Uterus (tissue), 4 donors: ENCODE results near the gene COPS8. TPM values are rescaled to one million over a fixed set of nuclear protein-coding genes. Genes with fewer than 3 reads are reported as not detected.
A peak's percentile ranks its signal among the peaks of the same experiment; 100 is the strongest.

Experiments
- DNase-seq, 2 donors: peaks; one replicate each; pipeline ENCODE4 v3.0.0-alpha.2; 2019 to 2020
- H3K27ac ChIP-seq, 2 donors: fragments of 200-600 bp; sonication (generic); 1 replicate in 1 of 2; 2 replicates in 1 of 2; pipeline ENCODE4 v1.5.1; 2016 to 2018
- H3K27me3 ChIP-seq, 2 donors: fragments of 200-600 bp; sonication (generic); one replicate each; pipeline ENCODE4 v1.5.1; 2018 to 2019; ENCODE audit warnings: control low read depth in 1 of 2
- H3K36me3 ChIP-seq, 2 donors: fragments of 200-600 bp; sonication (generic); one replicate each; pipeline ENCODE4 v1.5.1; 2019; ENCODE audit warnings: control low read depth in 1 of 2
- H3K4me1 ChIP-seq, 2 donors: fragments of 200-600 bp; sonication (generic); one replicate each; pipeline ENCODE4 v1.5.1; 2018 to 2019; ENCODE audit warnings: control low read depth in 1 of 2
- H3K4me3 ChIP-seq, 2 donors: fragments of 200-600 bp; sonication (generic); 1 replicate in 1 of 2; 2 replicates in 1 of 2; pipeline ENCODE4 v1.5.1; 2018 to 2019; ENCODE audit warnings: mild to moderate bottlenecking in 1 of 2
- H3K9me3 ChIP-seq, 2 donors: fragments of 200-600 bp; sonication (generic); one replicate each; pipeline ENCODE4 v1.5.1; 2019; ENCODE audit warnings: control low read depth in 1 of 2
- CTCF ChIP-seq, 4 experiments: fragments of 200-600 bp in 2 of 4; fragments of 450-650 bp in 2 of 4; sonication (generic) in 2 of 4; IDR thresholded peaks; one replicate each; pipeline ENCODE4 v1.5.1; 2016 to 2019; ENCODE audit warnings: antibody characterized with exemption in 4 of 4, mild to moderate bottlenecking in 2 of 4, moderate library complexity in 1 of 4
- POLR2A ChIP-seq, 2 donors: fragments of 450-650 bp; IDR thresholded peaks; one replicate each; pipeline ENCODE4 v1.6.1; 2016; ENCODE audit warnings: antibody characterized with exemption in 2 of 2, mild to moderate bottlenecking in 1 of 2, moderate library complexity in 1 of 2
- intact Hi-C: fragments of 100-400 bp; cut with DNase I; formaldehyde crosslinking; loops from one replicate; pipeline ENCODE4 v1.15.1; 2023; ENCODE audit warnings: low total_unique reads
- total RNA-seq, 4 donors: library from RNA; depleted of rRNA in 3 of 4; stranded (reverse); fragments of >200 nt in 3 of 4; gene quantifications; one replicate each; pipeline versions ENCODE4 v1.1.0 to v1.2.4, GENCODE V29; 2014 to 2023
- donor health status: DM: yes; HTN: yes; CAD: no.

COPS8 gene
- total RNA-seq, 4 donors from 2014 or later, result 45.0 to 139 (median 60.8) TPM

GRCh38 chr2:237136824-237137223, 51.1 kb downstream of the COPS8 start:
- H3K27me3 ChIP-seq, result no peaks in the 10 kb centered on the region
- H3K36me3 ChIP-seq, result no peaks in the 10 kb centered on the region
- no peak overlapping the region for H3K27ac ChIP-seq
- peaks cover 0 to 5% of the 10 kb centered on the region in 2 donors for H3K4me1 ChIP-seq
- intact Hi-C loops, result no loop called here
- TF ChIP-seq CTCF (IDR thresholded peaks at IDR 0.05), result no peak
- TF ChIP-seq POLR2A (IDR thresholded peaks at IDR 0.05), result no peak
- H3K9me3 ChIP-seq, result no peaks in the 10 kb centered on the region
- no peak overlapping the region for H3K4me3 ChIP-seq
- DNase-seq, result no peak

GRCh38 chr2:237137626-237138323, 52.1 kb downstream of the COPS8 start:
- Histone ChIP-seq H3K27me3 (no peaks in the 10 kb centered on the region), H3K4me1 (peaks cover 0 to 5% of the 10 kb centered on the region in 2 donors), H3K4me3 (no peak overlapping the region), H3K36me3 (no peaks in the 10 kb centered on the region), H3K27ac (peak overlapping the region in 1 of 2 donors; percentile 44), H3K9me3 (no peaks in the 10 kb centered on the region)
- intact Hi-C loops, result no loop called here
- DNase-seq, result no peak
- TF ChIP-seq CTCF (IDR thresholded peaks at IDR 0.05) (no peak), POLR2A (IDR thresholded peaks at IDR 0.05) (no peak)

- H3K36me3 ChIP-seq, result no peaks in the 10 kb centered on the region
- TF ChIP-seq POLR2A (IDR thresholded peaks at IDR 0.05) (no peak), CTCF (IDR thresholded peaks at IDR 0.05) (no peak)
- H3K4me3 ChIP-seq, result no peak overlapping the region
- peak overlapping the region in 1 of 2 donors; percentile 89 for H3K27ac ChIP-seq
- no peaks in the 10 kb centered on the region for H3K9me3 ChIP-seq
- no peaks in the 10 kb centered on the region for H3K27me3 ChIP-seq
- no peak for DNase-seq
- intact Hi-C loops, result no loop called here
- peaks cover 0 to 7% of the 10 kb centered on the region in 2 donors for H3K4me1 ChIP-seq
Observed at GRCh38 chr2:237139123-237139675, 53.5 kb downstream of the COPS8 start.

GRCh38 chr2:237140689-237141285, 55.1 kb downstream of the COPS8 start:
- DNase-seq, result peak; percentile 77 to 82
- TF ChIP-seq POLR2A (IDR thresholded peaks at IDR 0.05) (no peak), CTCF (IDR thresholded peaks at IDR 0.05) (no peak)
- peaks cover 0 to 5% of the 10 kb centered on the region in 2 donors for H3K4me1 ChIP-seq
- peak overlapping the region; percentile 86 to 89 for H3K27ac ChIP-seq
- intact Hi-C loops, result no loop called here
- H3K27me3 ChIP-seq, result no peaks in the 10 kb centered on the region
- no peak overlapping the region for H3K4me3 ChIP-seq
- H3K36me3 ChIP-seq, result no peaks in the 10 kb centered on the region
- no peaks in the 10 kb centered on the region for H3K9me3 ChIP-seq

- TF ChIP-seq POLR2A (IDR thresholded peaks at IDR 0.05) (no peak), CTCF (IDR thresholded peaks at IDR 0.05) (no peak)
- H3K4me1 ChIP-seq, result peaks cover 0 to 5% of the 10 kb centered on the region in 2 donors
- no peaks in the 10 kb centered on the region for H3K27me3 ChIP-seq
- no peaks in the 10 kb centered on the region for H3K9me3 ChIP-seq
- intact Hi-C loops, result no loop called here
- no peak overlapping the region for H3K4me3 ChIP-seq
- H3K36me3 ChIP-seq, result no peaks in the 10 kb centered on the region
- H3K27ac ChIP-seq, result peak overlapping the region; percentile 86 to 89
- DNase-seq, result peak; percentile 67 to 73
Observed at GRCh38 chr2:237141571-237142051, 55.9 kb downstream of the COPS8 start.
